HG03103 (cell line): ENCODE data around the gene MAMDC4.

Experiments used
- ATAC-seq: cut with Tn5 transposase; IDR thresholded peaks from one replicate; pipeline ENCODE4 v1.9.1; 2021; ENCODE audit warnings: low read depth; ENCODE audit not compliant: unreplicated experiment

Gene MAMDC4

DNA sequence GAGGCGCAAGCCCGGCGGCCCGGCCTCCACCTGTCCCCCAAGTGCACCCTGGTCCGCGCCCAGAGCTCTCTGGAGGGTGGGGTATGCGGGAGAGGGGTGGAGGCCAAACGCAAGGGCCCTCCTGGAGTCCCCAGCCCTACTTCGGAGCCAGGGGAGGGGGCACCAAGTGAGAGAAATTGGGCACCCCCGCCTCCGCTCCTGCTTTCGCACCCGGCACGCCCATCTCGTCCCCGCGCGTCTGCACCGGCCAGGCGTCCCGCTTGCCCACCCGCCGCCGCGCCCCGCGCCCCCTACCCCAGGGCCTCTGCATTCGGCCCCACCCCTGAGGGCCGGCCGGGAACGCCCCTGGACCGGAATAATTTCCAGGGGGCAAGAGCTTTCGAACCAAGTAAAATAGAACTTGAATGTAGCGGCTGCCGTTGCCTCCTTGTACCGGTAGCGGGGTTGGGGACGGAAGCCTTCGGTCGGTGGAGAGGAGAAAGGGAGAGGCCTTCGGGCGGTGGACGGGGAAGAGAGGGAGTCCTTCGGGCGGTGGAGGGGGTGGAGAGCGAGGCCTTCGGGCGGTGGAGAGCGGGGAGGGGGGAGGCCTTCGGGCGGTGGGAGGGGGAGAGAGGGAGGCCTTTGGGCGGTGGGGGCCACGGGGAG is 3.6 kb upstream of the MAMDC4 start:
- no peak for ATAC-seq

DNA sequence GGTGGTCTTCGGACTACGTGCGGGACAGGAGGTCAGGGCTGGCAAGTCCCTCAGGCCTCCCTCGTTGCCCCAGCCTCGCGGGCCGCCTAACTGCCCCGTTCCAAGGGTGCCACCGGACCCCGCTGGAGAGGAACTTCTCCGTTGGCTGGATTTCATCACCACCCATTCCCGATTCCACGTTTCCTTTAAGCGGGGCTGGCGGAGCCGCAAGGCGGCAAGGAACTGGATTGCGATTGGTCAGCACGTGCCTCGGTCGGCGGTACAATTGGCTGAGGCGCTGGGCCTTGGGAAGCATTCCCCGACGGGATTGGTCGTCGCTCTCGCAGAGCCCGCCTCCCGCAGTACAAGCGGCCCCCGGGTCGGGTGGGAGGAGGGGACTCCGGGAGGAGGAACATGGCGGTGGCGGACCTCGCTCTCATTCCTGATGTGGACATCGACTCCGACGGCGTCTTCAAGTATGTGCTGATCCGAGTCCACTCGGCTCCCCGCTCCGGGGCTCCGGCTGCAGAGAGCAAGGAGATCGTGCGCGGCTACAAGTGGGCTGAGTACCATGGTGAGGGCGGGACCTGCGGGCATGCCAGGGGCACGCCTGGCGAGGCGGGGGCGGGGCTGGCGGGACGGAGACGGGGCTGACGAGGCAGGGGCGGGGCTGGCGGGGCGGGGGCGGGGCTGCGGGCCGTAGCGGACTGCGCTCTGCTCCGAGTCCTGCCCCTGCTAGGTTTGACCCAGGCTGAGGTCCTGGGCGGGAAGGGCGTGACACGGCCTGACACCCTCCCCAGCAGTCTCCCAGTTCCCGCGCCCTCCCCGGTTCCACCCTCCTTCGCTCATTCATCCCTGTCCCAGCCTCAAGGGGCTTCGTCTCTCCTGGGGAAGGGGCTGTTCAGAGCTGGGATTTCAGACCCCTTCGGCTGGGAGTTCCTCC is 2.8 kb upstream of the MAMDC4 start, which contains the start of gene PHPT1:
Gene PHPT1, plus strand, starts transcription at position 372 of the 922 bp plus-strand sequence. Its CDS starts 22 bp downstream, at position 394.
- ATAC-seq = peak; percentile 72

DNA sequence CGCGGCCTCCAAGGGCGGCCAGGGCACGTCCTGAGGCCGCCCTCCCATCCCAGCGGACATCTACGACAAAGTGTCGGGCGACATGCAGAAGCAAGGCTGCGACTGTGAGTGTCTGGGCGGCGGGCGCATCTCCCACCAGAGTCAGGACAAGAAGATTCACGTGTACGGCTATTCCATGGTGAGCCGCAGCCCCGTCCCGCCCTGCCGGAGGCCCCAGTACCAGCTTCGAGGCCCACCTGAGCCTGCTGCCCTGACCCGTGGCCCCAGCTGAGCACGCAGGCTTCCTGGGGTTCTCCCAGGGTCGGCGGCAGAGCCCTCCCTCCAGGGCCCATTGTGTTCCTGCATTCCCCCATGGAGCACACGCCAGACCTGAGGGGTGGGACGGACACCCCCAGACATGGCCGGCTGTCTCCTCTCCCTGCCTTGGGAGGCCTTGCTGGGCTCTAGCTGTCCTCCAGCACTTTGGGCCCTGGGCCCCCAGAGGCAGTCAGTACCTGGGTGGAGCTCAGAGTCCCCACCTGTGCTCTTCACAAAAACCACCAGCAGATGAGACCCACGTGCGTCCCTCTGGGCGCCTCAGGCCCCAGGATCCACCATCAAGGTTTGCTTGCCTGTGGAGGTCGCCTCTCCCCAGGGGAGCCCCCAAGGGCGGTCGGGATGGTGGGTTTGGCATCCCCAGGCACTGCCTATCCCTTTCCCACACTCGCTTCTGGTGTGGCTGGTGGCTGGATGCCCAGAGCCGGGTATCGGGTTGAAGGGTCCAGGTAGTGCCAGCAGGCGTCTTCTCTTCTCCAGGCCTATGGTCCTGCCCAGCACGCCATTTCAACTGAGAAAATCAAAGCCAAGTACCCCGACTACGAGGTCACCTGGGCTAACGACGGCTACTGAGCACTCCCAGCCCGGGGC is 1.9 kb upstream of the MAMDC4 start:
- ATAC-seq = no peak

DNA sequence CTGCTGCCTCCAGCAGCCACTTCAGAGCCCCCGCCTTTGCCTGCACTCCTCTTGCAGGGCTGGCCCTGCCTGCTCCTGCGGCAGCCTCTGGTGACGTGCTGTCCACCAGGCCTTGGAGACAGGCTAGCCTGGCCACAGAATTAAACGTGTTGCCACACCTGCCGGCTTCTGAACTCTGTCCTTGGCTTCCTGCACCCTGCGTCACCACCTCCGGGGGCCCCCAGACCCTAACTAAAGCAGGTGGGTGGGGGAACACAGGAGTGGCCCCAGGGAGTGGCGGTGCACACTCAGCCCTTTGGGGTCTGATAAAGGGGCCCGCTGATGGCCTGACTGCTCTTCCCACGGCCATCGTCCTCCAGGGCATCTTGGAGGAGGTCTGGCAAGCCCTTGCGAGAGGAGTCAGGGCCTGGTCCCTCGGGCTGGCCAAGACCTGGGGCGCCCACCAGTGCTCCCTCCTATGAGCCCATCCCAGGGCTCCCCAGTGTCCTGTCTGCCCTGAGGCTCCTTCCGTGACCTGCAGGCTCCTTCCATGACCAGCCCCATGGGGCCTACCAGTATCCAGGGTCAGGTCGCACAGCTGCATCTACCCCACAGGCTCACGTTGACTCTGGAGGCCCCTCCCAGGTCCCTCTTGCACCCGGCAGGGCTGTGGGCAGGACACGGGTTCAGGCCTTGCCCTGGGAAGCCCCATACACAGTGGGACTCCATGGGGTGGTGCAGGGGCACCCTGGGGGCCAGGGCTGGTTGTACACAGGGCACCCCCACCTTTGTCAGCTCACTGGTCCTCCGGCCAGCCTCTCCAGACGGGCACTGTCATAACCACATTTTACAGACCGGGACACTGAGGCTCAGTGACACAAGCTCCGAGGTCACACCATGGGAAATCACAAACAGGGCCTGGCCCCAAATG is 1.0 kb upstream of the MAMDC4 start:
- ATAC-seq = no peak

DNA sequence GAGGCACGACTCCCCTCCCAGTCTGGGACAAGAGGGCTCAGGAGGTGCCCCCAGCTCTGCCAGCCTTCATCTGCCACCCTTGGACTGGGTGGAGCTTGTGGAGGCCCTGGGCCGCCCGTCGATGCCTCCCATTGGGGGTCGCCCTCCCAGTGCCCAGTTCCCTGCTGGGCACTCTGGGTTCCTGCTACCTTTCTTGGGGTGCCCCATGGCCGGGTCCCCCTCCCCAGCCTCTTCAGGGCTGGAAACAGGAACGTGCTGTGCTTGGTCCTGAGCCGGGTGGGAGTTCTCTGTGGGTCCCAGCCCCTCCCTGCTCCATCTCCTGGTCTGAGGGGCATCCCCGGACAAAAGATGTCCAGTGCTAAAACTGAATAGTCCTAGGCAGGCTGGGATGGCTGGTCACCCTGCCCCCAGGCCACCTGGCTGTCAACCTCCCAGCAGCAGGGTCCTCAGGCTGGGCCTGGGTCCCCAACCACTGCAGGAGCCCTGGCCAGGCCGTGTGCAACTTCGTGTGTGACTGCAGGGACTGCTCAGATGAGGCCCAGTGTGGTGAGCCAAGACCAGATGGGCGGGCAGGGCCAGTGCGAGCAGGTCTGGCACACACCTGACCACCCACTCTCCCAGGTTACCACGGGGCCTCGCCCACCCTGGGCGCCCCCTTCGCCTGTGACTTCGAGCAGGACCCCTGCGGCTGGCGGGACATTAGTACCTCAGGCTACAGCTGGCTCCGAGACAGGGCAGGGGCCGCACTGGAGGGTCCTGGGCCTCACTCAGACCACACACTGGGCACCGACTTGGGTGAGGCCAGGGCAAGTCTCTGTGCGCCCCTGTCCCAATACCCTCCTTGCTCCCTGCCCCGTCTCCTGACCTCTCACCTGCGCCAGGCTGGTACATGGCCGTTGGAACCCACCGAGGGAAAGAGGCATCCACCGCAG is 784 bp downstream of the MAMDC4 start:
- ATAC-seq = no peak

DNA sequence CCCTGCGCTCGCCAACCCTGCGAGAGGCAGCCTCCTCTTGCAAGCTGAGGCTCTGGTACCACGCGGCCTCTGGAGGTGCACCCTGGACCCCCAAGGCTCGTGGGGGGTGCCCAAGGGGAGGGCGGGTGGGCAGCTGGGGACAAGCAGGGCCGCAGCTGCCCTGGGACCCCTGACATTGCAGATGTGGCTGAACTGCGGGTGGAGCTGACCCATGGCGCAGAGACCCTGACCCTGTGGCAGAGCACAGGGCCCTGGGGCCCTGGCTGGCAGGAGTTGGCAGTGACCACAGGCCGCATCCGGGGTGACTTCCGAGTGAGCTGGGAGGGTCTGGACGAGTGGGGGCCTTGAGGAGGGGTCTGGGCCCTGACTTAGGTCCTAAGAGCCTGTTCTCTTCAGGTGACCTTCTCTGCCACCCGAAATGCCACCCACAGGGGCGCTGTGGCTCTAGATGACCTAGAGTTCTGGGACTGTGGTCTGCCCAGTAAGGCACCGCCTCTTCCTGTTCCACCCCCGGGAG is 1.5 kb downstream of the MAMDC4 start:
- ATAC-seq = no peak

DNA sequence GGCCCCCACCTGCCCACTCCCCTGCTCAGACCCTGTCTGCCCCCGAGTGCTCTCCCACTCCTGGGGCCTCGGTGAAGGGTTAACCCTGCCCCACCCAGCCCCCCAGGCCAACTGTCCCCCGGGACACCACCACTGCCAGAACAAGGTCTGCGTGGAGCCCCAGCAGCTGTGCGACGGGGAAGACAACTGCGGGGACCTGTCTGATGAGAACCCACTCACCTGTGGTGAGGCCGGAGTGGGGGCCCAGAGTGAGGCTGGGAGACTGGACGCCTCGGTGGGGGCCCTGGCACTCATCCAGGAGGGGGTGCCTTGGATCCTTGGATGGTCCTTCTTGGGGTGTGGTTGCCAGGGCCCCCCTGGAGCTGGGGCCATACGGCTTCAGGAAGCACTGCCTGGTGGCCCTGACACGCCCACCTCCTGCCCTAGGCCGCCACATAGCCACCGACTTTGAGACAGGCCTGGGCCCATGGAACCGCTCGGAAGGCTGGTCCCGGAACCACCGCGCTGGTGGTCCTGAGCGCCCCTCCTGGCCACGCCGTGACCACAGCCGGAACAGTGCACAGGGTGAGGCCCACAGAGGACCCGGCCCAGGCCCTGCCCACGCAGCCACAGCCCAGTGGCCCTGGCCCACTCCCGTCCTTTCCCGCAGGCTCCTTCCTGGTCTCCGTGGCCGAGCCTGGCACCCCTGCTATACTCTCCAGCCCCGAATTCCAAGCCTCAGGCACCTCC is 2.1 kb downstream of the MAMDC4 start:
- no peak for ATAC-seq

DNA sequence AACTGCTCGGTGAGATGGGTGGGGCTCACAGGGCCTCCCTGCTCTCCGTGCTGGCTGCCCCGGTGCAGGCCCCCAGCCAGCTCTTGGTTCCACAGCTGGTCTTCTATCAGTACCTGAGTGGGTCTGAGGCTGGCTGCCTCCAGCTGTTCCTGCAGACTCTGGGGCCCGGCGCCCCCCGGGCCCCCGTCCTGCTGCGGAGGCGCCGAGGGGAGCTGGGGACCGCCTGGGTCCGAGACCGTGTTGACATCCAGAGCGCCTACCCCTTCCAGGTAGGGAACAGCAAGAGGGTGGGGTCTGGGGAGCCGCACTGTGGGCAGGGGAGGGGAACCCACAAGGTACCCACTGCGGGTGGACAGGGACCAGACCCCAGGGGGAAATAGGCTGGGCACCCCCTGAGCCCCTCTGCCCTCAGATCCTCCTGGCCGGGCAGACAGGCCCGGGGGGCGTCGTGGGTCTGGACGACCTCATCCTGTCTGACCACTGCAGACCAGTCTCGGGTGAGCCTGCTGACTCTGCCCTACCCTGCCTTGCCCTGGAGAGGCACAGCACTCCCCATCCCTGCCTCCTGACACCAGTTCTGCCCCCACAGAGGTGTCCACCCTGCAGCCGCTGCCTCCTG is 2.8 kb downstream of the MAMDC4 start:
- no peak for ATAC-seq

DNA sequence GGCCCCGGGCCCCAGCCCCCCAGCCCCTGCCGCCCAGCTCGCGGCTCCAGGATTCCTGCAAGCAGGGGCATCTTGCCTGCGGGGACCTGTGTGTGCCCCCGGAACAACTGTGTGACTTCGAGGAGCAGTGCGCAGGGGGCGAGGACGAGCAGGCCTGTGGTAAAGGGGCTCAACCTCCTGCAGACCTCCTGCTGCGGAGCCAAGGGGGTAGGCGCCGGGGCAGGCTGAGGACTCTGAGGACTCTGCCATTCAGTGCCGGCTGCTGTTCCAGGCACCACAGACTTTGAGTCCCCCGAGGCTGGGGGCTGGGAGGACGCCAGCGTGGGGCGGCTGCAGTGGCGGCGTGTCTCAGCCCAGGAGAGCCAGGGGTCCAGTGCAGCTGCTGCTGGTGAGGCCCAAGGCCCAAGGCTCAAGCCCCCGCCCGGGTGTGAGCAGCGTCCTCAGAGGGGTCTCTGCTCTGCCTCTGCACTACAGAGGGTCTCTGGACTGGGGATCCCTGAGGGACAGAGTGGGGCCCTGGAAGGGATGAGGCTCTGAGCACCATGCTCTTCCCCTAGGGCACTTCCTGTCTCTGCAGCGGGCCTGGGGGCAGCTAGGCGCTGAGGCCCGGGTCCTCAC is 3.4 kb downstream of the MAMDC4 start:
- no peak for ATAC-seq

DNA sequence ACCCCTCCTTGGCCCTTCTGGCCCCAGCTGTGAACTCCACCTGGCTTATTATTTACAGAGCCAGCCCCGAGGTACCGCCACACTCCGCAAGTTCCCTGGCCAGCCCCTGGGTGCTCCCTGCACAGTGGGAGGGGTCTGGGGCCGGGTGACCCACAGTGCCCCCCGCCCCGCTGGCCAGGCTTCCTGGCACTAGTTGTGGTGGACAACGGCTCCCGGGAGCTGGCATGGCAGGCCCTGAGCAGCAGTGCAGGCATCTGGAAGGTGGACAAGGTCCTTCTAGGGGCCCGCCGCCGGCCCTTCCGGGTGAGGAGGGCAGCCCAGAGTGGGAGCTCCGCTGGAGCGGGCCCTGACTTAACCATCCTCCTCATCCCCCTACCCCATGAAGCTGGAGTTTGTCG is 3.9 kb downstream of the MAMDC4 start:
- no peak for ATAC-seq

DNA sequence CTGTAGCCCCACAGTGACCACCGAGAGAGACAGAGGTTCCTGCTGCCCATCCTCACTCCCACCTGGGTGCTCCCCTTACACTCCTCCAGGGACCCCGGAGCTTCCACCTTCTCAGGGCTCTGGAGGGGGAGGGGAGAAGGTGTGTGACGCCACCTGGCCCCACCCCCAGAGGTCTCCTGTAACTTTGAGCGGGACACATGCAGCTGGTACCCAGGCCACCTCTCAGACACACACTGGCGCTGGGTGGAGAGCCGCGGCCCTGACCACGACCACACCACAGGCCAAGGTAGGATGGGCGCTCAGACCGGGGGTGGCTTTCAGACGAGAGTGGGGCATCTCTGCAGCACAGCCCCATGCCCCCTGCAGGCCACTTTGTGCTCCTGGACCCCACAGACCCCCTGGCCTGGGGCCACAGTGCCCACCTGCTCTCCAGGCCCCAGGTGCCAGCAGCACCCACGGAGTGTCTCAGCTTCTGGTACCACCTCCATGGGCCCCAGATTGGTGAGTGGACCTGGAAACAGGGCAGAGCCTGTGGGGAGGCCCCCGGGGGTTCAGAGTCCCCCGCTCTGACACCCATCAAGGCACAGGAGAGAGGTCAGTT is 4.5 kb downstream of the MAMDC4 start:
- ATAC-seq = no peak

DNA sequence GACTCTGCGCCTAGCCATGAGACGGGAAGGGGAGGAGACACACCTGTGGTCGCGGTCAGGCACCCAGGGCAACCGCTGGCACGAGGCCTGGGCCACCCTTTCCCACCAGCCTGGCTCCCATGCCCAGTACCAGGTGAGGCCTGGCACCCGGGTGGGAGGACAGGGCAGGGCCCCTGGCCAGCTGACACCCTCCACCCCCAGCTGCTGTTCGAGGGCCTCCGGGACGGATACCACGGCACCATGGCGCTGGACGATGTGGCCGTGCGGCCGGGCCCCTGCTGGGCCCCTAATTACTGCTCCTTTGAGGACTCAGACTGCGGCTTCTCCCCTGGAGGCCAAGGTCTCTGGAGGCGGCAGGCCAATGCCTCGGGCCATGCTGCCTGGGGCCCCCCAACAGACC is 5.0 kb downstream of the MAMDC4 start:
- no peak for ATAC-seq

DNA sequence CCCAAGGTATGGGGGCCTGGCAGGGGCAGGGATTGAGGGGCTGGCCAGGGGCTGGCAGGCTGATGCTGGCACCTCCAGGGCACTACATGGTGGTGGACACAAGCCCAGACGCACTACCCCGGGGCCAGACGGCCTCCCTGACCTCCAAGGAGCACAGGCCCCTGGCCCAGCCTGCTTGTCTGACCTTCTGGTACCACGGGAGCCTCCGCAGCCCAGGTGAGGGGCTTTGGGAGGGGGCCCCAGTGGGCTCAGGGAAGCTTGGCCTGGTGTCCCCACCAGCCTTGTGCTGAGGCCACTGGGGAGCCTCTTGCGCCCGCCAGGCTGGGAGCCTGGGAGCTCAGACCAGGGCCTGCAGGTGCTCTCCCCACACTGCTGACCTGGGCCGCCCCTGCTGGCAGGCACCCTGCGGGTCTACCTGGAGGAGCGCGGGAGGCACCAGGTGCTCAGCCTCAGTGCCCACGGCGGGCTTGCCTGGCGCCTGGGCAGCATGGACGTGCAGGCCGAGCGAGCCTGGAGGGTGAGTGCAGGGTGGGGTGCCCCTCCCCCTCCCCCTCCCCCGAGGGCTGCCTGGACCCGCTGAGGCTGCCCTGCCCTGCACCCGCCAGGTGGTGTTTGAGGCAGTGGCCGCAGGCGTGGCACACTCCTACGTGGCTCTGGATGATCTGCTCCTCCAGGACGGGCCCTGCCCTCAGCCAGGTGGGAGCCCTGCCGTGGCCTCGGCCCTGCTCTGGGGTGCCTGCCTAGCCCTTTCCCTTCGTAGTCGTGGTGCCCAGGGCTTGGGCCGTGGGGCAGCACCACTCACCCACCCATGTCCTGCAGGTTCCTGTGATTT is 5.7 kb downstream of the MAMDC4 start:
- no peak for ATAC-seq

DNA sequence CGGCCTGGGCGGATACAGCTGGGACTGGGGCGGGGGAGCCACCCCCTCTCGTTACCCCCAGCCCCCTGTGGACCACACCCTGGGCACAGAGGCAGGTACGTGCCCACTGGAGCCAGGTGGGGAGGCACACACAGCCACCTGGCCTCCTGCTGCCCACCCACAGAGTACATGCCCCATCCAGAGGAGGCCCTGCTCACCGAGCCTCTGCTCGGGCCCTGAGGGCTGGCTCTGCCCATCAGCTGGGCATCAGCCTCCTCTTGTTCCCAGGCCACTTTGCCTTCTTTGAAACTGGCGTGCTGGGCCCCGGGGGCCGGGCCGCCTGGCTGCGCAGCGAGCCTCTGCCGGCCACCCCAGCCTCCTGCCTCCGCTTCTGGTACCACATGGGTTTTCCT is 6.3 kb downstream of the MAMDC4 start:
- ATAC-seq = no peak

DNA sequence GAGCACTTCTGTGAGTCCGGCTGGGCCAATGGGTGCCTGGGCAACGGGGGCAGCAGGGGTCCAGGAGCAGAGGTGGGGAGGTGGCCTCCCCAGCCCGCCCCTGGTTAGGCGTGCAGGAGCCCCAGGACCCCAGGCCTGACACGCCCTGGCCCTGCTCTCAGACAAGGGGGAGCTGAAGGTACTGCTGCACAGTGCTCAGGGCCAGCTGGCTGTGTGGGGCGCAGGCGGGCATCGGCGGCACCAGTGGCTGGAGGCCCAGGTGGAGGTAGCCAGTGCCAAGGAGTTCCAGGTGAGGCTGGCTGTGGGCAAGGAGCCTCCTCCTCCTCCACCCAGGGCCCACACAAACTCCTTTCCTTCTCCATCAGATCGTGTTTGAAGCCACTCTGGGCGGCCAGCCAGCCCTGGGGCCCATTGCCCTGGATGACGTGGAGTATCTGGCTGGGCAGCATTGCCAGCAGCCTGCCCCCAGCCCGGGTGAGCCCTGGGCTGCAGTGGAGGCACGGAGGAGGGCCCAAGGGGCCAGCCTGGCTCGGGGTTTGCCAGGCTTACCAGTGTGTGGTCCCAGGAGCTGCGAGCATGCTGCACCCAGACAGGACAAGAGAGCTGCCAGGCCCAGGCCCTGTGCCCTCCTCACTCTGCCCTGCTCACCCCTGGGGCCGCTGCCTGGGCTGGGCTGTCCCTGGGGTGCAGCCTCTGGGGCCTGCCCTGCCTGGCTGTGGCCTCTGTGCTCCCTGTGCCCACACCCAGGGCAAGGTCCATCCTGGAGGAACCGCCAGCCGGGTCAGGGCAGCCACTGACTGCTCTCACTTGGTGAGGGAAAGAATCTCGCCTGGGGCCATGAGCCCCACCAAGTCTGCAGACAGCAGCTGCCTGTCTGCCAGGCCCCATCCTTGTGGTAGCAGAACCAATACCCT is 7.0 kb downstream of the MAMDC4 start:
- ATAC-seq = no peak
